HCT116 (cell line): ENCODE results near the gene PSME3IP1. TPM values are rescaled to one million over a fixed set of nuclear protein-coding genes. Genes with fewer than 3 reads are reported as not detected.

ENCODE experiments used
- ATAC-seq: fragments of 200-7000 bp; cut with Tn5 transposase; 2 replicates; pipeline ENCODE4 v1.9.1; 2020; ENCODE audit warnings: mild to moderate bottlenecking, moderate library complexity
- BruUV-seq: library from RNA; stranded (reverse); fragments of 400-500 nt; replicated peaks from 2 replicates; lab custom pipeline; 2021; lab: Mats Ljungman, UMichigan
- CTCF ChIA-PET: fragments of 300-600 bp; sonication (Branson Sonifier 250); formaldehyde crosslinking; loops from one replicate; lab custom pipeline; 2021; ENCODE audit warnings: antibody characterized with exemption; lab: Charles Lee
- POLR2A ChIA-PET: fragments of 300-600, 350-600 bp; sonication (Branson Sonifier 250); formaldehyde crosslinking; loops from one replicate; lab custom pipeline; 2021; ENCODE audit warnings: antibody characterized with exemption; lab: Charles Lee
- RAD21 ChIA-PET, 2 experiments: fragments of 300-600 bp; sonication (Branson Sonifier 250); formaldehyde crosslinking; loops; one replicate each; lab custom pipeline; 2023; ENCODE audit warnings: low total read pairs in 2 of 2; ENCODE audit not compliant: uncharacterized antibody in 2 of 2, unreplicated experiment in 2 of 2, low non-redundant PET in 1 of 2; lab: Charles Lee
- DNase-seq: peaks from one replicate; pipeline ENCODE4 v3.0.0-alpha.2; 2010; ENCODE audit warnings: low read depth, low spot score
- H2AFZ ChIP-seq: fragments of 200-600 bp; shearing (Covaris generic), sonication (generic); 2 replicates; pipeline ENCODE4 v1.6.1; 2017; ENCODE audit warnings: low read depth, mixed run types, mixed read lengths, antibody characterized with exemption, low read length; ENCODE audit not compliant: poor library complexity, severe bottlenecking
- H3K27ac ChIP-seq: 2 replicates; pipeline ENCODE4 v1.5.1; 2012; ENCODE audit warnings: low read depth, low read length
- H3K27me3 ChIP-seq: fragments of 200-600 bp; sonication (generic); 2 replicates; pipeline ENCODE4 v1.6.1; 2016; ENCODE audit warnings: mixed run types, low read length, mixed read lengths; ENCODE audit not compliant: insufficient read depth
- H3K36me3 ChIP-seq, 2 experiments: fragments of 200-500 bp in 1 of 2; fragments of 200-600 bp in 1 of 2; sonication (Bioruptor generic) in 1 of 2; sonication (generic) in 1 of 2; 2 replicates each; pipeline versions ENCODE4 v1.5.1 to v1.6.1; 2014 to 2016; ENCODE audit warnings: low read length in 2 of 2, inconsistent platforms in 1 of 2, mixed read lengths in 1 of 2, mixed run types in 1 of 2; ENCODE audit not compliant: insufficient read depth in 2 of 2, control insufficient read depth in 1 of 2
- H3K4me1 ChIP-seq, 2 experiments: fragments of 200-600 bp in 1 of 2; sonication (generic) in 1 of 2; 2 replicates each; pipeline versions ENCODE4 v1.5.1 to v1.6.1; 2012 to 2017; ENCODE audit warnings: low read length in 2 of 2, inconsistent platforms in 1 of 2, mild to moderate bottlenecking in 1 of 2, mixed read lengths in 1 of 2, mixed run types in 1 of 2, moderate library complexity in 1 of 2; ENCODE audit not compliant: insufficient read depth in 2 of 2, control insufficient read depth in 1 of 2
- H3K4me2 ChIP-seq: fragments of 200-600 bp; sonication (generic); 2 replicates; pipeline ENCODE4 v1.6.1; 2017; ENCODE audit warnings: mixed run types, low read length, mixed read lengths
- H3K4me3 ChIP-seq, 2 experiments: fragments of 200-600 bp in 1 of 2; sonication (generic) in 1 of 2; replicated peaks in 1 of 2; 2 replicates each; pipeline ENCODE4 v1.5.1; 2011 to 2016; ENCODE audit warnings: low read length in 2 of 2, control low read depth in 1 of 2, low read depth in 1 of 2, mild to moderate bottlenecking in 1 of 2, mixed read lengths in 1 of 2, mixed run types in 1 of 2
- H3K79me2 ChIP-seq: fragments of 200-600 bp; sonication (generic); 2 replicates; pipeline ENCODE4 v1.6.1; 2017; ENCODE audit warnings: mild to moderate bottlenecking, mixed run types, low read length, moderate library complexity, mixed read lengths; ENCODE audit not compliant: insufficient read depth
- H3K9ac ChIP-seq: fragments of 200-600 bp; sonication (generic); 2 replicates; pipeline ENCODE4 v1.6.1; 2016; ENCODE audit warnings: low read length, mixed read lengths
- H3K9me2 ChIP-seq: fragments of 200-600 bp; sonication (generic), shearing (Covaris generic); 2 replicates; pipeline ENCODE4 v1.6.1; 2017; ENCODE audit warnings: mixed run types, mild to moderate bottlenecking, moderate library complexity; ENCODE audit not compliant: insufficient read depth
- H3K9me3 ChIP-seq, 2 experiments: fragments of 200-500 bp in 1 of 2; fragments of 200-600 bp in 1 of 2; sonication (Bioruptor generic) in 1 of 2; sonication (generic) in 1 of 2; 2 replicates each; pipeline ENCODE4 v1.6.1; 2014 to 2017; ENCODE audit warnings: low read length in 2 of 2, mixed read lengths in 2 of 2, inconsistent platforms in 1 of 2, low read depth in 1 of 2, mild to moderate bottlenecking in 1 of 2, mixed run types in 1 of 2, moderate library complexity in 1 of 2; ENCODE audit not compliant: control insufficient read depth in 1 of 2, insufficient read depth in 1 of 2
- H4K20me1 ChIP-seq: fragments of 200-600 bp; sonication (generic), shearing (Covaris generic); 2 replicates; pipeline ENCODE4 v1.6.1; 2017; ENCODE audit warnings: mixed run types, mild to moderate bottlenecking, moderate library complexity; ENCODE audit not compliant: insufficient read depth
- CEBPB ChIP-seq: IDR thresholded peaks from 2 replicates; pipeline ENCODE4 v1.6.1; 2012; ENCODE audit warnings: low read depth
- EZH2 ChIP-seq: fragments of 200-600 bp; sonication (generic); IDR thresholded peaks from 2 replicates; pipeline ENCODE4 v1.6.1; 2017; ENCODE audit warnings: antibody characterized with exemption, mixed run types
- JUND ChIP-seq: IDR thresholded peaks from 2 replicates; pipeline ENCODE4 v1.6.1; 2012
- POLR2AphosphoS5 ChIP-seq: IDR thresholded peaks from 2 replicates; pipeline ENCODE4 v1.6.1; 2011; ENCODE audit warnings: mild to moderate bottlenecking, low read depth, low read length, moderate library complexity
- SP1 ChIP-seq: IDR thresholded peaks from 2 replicates; pipeline ENCODE4 v1.6.1; 2012; ENCODE audit warnings: low read depth
- TCF7L2 ChIP-seq: IDR thresholded peaks from 2 replicates; pipeline ENCODE4 v1.7.0; 2011; ENCODE audit warnings: borderline replicate concordance, inconsistent platforms; ENCODE audit not compliant: insufficient read depth, insufficient read length; ENCODE audit errors: extremely low read depth
- intact Hi-C: fragments of 100-400 bp; cut with micrococcal nuclease; formaldehyde crosslinking; loops from 2 replicates; pipeline ENCODE4 v1.10.0; 2022
- total RNA-seq: library from RNA; stranded (reverse); gene quantifications from one replicate; pipeline ENCODE4 v1.2.1, GENCODE V29; 2021; ENCODE audit not compliant: unreplicated experiment
- TF ChIP-seq, protein P1 (sequence below), 3 experiments: fragments of 200-600 bp in 1 of 3; sonication (generic) in 1 of 3; IDR thresholded peaks in 2 of 3; conservative IDR thresholded peaks in 1 of 3; 2 replicates each; pipeline ENCODE4 v1.5.1; 2012 to 2017; ENCODE audit warnings: low read depth in 2 of 3, low read length in 2 of 3, antibody characterized with exemption in 1 of 3, borderline replicate concordance in 1 of 3, control low read depth in 1 of 3, mild to moderate bottlenecking in 1 of 3, mixed read lengths in 1 of 3, mixed run types in 1 of 3, moderate library complexity in 1 of 3; ENCODE audit not compliant: insufficient read depth in 1 of 3
- TF ChIP-seq, protein P2 (sequence below): IDR thresholded peaks from 2 replicates; pipeline ENCODE4 v1.6.1; 2012
- TF ChIP-seq, protein P3 (sequence below): IDR thresholded peaks from 2 replicates; pipeline ENCODE4 v1.6.1; 2012; ENCODE audit warnings: low read depth

PSME3IP1 gene
- total RNA-seq, 1 experiment from 2014 or later, result 88.5 TPM

DNA sequence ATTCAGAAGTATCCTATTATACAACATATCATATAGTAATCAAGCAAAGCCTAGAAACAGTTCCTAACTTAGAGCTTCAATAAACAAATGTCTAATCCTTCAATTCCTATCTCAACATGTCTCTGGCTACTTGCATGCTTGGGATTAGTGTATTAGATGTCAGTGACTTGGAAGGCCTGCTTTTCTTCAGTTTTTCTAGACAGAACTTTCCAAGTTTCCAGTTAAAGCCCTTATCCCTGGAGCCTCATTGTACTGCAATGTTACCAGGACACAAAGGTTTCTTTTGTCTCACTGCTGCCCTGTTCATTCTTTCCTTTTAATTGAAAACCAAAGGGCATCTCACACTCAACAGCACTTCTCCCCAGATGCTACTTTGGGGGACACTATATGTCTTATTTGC lies 16.5 kb downstream of the PSME3IP1 start:
- TF ChIP-seq, protein P1, sequence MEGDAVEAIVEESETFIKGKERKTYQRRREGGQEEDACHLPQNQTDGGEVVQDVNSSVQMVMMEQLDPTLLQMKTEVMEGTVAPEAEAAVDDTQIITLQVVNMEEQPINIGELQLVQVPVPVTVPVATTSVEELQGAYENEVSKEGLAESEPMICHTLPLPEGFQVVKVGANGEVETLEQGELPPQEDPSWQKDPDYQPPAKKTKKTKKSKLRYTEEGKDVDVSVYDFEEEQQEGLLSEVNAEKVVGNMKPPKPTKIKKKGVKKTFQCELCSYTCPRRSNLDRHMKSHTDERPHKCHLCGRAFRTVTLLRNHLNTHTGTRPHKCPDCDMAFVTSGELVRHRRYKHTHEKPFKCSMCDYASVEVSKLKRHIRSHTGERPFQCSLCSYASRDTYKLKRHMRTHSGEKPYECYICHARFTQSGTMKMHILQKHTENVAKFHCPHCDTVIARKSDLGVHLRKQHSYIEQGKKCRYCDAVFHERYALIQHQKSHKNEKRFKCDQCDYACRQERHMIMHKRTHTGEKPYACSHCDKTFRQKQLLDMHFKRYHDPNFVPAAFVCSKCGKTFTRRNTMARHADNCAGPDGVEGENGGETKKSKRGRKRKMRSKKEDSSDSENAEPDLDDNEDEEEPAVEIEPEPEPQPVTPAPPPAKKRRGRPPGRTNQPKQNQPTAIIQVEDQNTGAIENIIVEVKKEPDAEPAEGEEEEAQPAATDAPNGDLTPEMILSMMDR (IDR thresholded peaks at IDR 0.05 in 2 of 3, conservative IDR thresholded peaks at IDR 0.05 in 1 of 3; ENCODE audit: borderline replicate concordance in 1 of 3, insufficient read depth in 1 of 3, low read depth in 2 of 3, low read length in 2 of 3), result no peak
- TF ChIP-seq POLR2AphosphoS5 (no peak), EZH2 (no peak), CEBPB (no peak), JUND (no peak), SP1 (no peak), TCF7L2 (no peak)
- TF ChIP-seq, protein P2, sequence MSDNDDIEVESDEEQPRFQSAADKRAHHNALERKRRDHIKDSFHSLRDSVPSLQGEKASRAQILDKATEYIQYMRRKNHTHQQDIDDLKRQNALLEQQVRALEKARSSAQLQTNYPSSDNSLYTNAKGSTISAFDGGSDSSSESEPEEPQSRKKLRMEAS, result no peak
- TF ChIP-seq, protein P3, sequence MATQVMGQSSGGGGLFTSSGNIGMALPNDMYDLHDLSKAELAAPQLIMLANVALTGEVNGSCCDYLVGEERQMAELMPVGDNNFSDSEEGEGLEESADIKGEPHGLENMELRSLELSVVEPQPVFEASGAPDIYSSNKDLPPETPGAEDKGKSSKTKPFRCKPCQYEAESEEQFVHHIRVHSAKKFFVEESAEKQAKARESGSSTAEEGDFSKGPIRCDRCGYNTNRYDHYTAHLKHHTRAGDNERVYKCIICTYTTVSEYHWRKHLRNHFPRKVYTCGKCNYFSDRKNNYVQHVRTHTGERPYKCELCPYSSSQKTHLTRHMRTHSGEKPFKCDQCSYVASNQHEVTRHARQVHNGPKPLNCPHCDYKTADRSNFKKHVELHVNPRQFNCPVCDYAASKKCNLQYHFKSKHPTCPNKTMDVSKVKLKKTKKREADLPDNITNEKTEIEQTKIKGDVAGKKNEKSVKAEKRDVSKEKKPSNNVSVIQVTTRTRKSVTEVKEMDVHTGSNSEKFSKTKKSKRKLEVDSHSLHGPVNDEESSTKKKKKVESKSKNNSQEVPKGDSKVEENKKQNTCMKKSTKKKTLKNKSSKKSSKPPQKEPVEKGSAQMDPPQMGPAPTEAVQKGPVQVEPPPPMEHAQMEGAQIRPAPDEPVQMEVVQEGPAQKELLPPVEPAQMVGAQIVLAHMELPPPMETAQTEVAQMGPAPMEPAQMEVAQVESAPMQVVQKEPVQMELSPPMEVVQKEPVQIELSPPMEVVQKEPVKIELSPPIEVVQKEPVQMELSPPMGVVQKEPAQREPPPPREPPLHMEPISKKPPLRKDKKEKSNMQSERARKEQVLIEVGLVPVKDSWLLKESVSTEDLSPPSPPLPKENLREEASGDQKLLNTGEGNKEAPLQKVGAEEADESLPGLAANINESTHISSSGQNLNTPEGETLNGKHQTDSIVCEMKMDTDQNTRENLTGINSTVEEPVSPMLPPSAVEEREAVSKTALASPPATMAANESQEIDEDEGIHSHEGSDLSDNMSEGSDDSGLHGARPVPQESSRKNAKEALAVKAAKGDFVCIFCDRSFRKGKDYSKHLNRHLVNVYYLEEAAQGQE, result no peak
- CTCF ChIA-PET, result interaction anchor here (2.0 kb wide), 1 partner anchor 76 kb away, joined by 6 read pairs; the partner anchor contains the start of gene CPNE2
- Histone ChIP-seq H3K27ac (no peak overlapping the region), H3K9ac (no peak overlapping the region), H3K36me3 (peaks cover 25 to 51% of the 10 kb centered on the region in 2 experiments), H4K20me1 (no peaks in the 10 kb centered on the region), H3K9me2 (no peaks in the 10 kb centered on the region), H3K4me2 (no peak overlapping the region), H3K9me3 (no peaks in the 10 kb centered on the region), H3K4me3 (no peak overlapping the region), H3K4me1 (no peaks in the 10 kb centered on the region), H2AFZ (no peak overlapping the region), H3K27me3 (no peaks in the 10 kb centered on the region), H3K79me2 (no peaks in the 10 kb centered on the region)
- POLR2A ChIA-PET, result no interaction called here
- no TSS peak for BruUV-seq
- intact Hi-C loops, result loop anchor here (1.0 to 2.0 kb wide), 3 partner anchors 85 to 377 kb away; no protein-coding TSS in a partner anchor
- RAD21 ChIA-PET, result no interaction called here
- DNase-seq (no peak), ATAC-seq (no peak)
